ENCODE measurements around the gene GSC2. TPM values are rescaled to one million over a fixed set of nuclear protein-coding genes. Genes with fewer than 3 reads are reported as not detected.

The GSC2 gene
- total and polyA plus RNA-seq, 9 of the 15 experiments (the other 6 are each of a cell fraction or from before 2014, with no cell fraction given) = not detected

DNA sequence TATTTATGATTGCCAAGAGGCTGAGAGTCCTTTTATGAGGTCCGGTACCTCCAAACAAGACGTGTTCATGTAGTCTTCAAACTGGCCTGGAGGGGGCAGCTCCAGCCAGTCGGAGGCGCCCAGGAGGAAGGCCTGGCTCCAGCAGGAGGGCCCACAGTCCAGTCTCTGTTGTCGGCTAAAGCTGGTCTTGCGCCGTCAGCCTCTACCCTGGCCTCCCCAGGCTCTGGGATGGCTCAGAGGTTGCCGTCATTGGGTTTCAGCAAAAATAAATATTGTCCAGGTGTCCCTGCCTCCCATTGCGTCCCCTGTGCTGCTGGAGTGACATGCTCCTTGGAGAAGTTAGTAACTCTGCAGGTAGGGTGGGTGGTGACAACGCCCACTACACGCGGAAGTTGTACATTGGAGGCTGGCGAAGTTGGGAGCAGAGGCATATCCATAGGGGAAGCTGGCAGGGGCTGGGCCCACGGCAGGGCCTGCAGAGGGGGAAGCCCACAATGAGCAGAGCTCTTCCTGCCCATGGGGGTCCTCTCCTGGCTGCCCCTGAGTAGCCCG is 29.5 kb upstream of the GSC2 start (continued):
- TF ChIP-seq PRPF4 (IDR thresholded peaks at IDR 0.05; ENCODE audit: insufficient read depth, low read depth, low read length, poor library complexity, severe bottlenecking) (no peak), YBX1 (IDR thresholded peaks at IDR 0.05) (no peak), MAFG (tag; conservative IDR thresholded peaks at IDR 0.05) (no peak), CBFA2T3 (IDR thresholded peaks at IDR 0.05) (no peak), ZNF324 (CRISPR knock-in tag; IDR thresholded peaks at IDR 0.05) (no peak), TCF7 (IDR thresholded peaks at IDR 0.05; ENCODE audit: borderline replicate concordance) (no peak), CREM (IDR thresholded peaks at IDR 0.05; ENCODE audit: low read depth) (no peak), MAZ (CRISPR knock-in tag; conservative IDR thresholded peaks at IDR 0.05 in 1 of 2, IDR thresholded peaks at IDR 0.05 in 1 of 2) (no peak), ZFP30 (CRISPR knock-in tag; IDR thresholded peaks at IDR 0.05; ENCODE audit: borderline replicate concordance) (no peak), ZNF551 (CRISPR knock-in tag; IDR thresholded peaks at IDR 0.05) (no peak), ZNF184 (CRISPR knock-in tag; IDR thresholded peaks at IDR 0.05) (no peak), BRF1 (IDR thresholded peaks at IDR 0.05; ENCODE audit: borderline replicate concordance, extremely low read depth, insufficient read length) (no peak), MBD2 (IDR thresholded peaks at IDR 0.05; ENCODE audit: borderline replicate concordance, low read depth) (no peak), DNMT1 (IDR thresholded peaks at IDR 0.05) (no peak)
- TF ChIP-seq, protein P1, sequence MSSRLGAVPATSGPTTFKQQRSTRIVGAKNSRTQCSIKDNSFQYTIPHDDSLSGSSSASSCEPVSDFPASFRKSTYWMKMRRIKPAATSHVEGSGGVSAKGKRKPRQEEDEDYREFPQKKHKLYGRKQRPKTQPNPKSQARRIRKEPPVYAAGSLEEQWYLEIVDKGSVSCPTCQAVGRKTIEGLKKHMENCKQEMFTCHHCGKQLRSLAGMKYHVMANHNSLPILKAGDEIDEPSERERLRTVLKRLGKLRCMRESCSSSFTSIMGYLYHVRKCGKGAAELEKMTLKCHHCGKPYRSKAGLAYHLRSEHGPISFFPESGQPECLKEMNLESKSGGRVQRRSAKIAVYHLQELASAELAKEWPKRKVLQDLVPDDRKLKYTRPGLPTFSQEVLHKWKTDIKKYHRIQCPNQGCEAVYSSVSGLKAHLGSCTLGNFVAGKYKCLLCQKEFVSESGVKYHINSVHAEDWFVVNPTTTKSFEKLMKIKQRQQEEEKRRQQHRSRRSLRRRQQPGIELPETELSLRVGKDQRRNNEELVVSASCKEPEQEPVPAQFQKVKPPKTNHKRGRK (tag; IDR thresholded peaks at IDR 0.05) = no peak
- TF ChIP-seq, protein P2, sequence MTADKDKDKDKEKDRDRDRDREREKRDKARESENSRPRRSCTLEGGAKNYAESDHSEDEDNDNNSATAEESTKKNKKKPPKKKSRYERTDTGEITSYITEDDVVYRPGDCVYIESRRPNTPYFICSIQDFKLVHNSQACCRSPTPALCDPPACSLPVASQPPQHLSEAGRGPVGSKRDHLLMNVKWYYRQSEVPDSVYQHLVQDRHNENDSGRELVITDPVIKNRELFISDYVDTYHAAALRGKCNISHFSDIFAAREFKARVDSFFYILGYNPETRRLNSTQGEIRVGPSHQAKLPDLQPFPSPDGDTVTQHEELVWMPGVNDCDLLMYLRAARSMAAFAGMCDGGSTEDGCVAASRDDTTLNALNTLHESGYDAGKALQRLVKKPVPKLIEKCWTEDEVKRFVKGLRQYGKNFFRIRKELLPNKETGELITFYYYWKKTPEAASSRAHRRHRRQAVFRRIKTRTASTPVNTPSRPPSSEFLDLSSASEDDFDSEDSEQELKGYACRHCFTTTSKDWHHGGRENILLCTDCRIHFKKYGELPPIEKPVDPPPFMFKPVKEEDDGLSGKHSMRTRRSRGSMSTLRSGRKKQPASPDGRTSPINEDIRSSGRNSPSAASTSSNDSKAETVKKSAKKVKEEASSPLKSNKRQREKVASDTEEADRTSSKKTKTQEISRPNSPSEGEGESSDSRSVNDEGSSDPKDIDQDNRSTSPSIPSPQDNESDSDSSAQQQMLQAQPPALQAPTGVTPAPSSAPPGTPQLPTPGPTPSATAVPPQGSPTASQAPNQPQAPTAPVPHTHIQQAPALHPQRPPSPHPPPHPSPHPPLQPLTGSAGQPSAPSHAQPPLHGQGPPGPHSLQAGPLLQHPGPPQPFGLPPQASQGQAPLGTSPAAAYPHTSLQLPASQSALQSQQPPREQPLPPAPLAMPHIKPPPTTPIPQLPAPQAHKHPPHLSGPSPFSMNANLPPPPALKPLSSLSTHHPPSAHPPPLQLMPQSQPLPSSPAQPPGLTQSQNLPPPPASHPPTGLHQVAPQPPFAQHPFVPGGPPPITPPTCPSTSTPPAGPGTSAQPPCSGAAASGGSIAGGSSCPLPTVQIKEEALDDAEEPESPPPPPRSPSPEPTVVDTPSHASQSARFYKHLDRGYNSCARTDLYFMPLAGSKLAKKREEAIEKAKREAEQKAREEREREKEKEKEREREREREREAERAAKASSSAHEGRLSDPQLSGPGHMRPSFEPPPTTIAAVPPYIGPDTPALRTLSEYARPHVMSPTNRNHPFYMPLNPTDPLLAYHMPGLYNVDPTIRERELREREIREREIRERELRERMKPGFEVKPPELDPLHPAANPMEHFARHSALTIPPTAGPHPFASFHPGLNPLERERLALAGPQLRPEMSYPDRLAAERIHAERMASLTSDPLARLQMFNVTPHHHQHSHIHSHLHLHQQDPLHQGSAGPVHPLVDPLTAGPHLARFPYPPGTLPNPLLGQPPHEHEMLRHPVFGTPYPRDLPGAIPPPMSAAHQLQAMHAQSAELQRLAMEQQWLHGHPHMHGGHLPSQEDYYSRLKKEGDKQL (CRISPR knock-in tag; IDR thresholded peaks at IDR 0.05; ENCODE audit: borderline replicate concordance) = no peak
- TF ChIP-seq, protein P3, sequence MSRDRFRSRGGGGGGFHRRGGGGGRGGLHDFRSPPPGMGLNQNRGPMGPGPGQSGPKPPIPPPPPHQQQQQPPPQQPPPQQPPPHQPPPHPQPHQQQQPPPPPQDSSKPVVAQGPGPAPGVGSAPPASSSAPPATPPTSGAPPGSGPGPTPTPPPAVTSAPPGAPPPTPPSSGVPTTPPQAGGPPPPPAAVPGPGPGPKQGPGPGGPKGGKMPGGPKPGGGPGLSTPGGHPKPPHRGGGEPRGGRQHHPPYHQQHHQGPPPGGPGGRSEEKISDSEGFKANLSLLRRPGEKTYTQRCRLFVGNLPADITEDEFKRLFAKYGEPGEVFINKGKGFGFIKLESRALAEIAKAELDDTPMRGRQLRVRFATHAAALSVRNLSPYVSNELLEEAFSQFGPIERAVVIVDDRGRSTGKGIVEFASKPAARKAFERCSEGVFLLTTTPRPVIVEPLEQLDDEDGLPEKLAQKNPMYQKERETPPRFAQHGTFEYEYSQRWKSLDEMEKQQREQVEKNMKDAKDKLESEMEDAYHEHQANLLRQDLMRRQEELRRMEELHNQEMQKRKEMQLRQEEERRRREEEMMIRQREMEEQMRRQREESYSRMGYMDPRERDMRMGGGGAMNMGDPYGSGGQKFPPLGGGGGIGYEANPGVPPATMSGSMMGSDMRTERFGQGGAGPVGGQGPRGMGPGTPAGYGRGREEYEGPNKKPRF (IDR thresholded peaks at IDR 0.05; ENCODE audit: low read depth, low read length) = no peak

Measured in K562 (cell line).